AG08396 (cell line): ENCODE data around the gene TKTL1.
"Not testable (repeated sequence)": the region's sequence is repeated elsewhere in the genome, so short reads cannot be mapped to it uniquely, and the experiment has no call there.

Experiments used
- DNase-seq: peaks from one replicate; pipeline ENCODE4 v3.0.0; 2012; ENCODE audit warnings: low spot score, mixed read lengths

TKTL1 gene

DNA sequence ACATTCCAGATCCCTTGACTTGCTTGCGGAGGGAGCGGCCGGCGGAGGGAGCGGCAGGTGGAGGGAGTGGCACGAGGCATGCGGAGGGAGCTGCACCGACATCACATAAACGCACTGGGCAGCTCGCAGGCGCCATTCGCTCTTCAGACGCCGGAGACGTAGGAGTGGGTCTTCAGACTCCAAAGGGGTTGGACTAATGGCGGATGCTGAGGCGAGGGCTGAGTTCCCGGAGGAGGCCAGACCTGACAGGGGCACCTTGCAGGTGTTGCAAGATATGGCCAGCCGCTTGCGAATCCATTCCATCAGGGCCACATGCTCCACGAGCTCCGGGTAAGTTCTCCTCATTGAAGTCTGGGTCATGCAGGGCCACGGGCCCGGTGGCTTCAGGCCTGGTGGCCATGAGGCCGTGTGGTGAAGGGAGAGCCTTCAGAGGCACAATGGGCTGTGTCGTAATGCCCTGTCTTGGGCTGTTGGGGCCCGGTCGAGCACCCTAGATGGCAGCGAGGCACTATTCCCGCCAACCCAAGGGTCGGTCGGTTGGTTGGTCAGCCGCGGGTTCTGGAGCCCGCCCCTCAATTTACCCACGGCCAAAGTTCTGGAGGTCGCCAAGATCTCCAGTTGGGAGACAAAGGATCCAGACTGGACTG, at the start of gene TKTL1:
Gene TKTL1 (plus strand): TSS at position 132 of the 647 bp plus-strand sequence. CDS start 65 bp downstream, at position 197.
- no peak for DNase-seq

- DNase-seq, result not testable (repeated sequence)
These were observed 48.1 kb upstream of the TKTL1 start for GRCh38 chrX:154247377-154248045.

DNA sequence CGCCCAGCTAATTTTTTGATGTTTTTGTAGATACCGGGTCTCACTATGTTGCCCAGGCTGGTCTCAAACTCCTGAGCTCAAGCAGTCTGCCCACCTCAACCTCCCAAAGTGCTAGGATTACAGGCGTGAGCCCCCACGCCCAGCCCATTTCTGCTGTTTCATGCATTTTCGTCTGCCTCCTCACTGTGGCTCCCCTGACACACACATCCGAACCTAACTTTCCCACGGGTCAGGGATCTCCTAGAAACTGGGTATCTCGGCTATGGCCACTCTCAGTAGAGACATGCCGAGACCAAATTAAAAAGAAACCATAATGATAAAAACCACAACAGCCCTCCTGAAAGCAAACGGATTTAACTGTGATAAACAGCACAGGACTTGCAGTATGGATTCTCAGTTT, 47.5 kb upstream of the TKTL1 start:
- not testable (repeated sequence) for DNase-seq

GRCh38 chrX:154257282-154257681, 38.3 kb upstream of the TKTL1 start, which contains the start of gene OPN1MW3:
Gene OPN1MW3, plus strand, starts transcription at chrX:154257582. Its CDS starts 38 bp downstream, at chrX:154257620.
- DNase-seq, result not testable (repeated sequence)

DNA sequence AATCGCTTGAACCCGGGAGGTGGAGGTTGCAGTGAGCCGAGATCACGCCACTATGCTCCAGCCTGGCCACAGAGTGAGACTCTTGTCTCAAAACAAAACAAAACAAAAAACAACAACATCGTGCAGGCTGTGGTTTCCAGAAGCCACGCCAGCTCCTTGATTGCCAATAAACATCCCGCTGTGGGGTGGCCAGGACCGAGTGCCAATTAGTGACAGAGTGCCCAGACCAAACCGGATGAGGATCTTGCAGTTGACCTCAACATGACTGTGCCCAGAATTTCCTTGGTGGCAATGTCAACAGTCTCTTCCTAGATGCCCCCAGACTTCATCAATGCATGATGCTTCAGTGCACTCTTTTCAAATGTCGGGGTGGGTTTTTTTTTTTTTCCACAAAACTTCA, 36.9 kb upstream of the TKTL1 start:
- not testable (repeated sequence) for DNase-seq

GRCh38 chrX:154263072-154263471, 32.5 kb upstream of the TKTL1 start:
- DNase-seq, result not testable (repeated sequence)

- DNase-seq, result not testable (repeated sequence)
These were observed 26.4 kb upstream of the TKTL1 start for GRCh38 chrX:154269245-154269644.

- not testable (repeated sequence) for DNase-seq
These were observed 10.9 kb upstream of the TKTL1 start for GRCh38 chrX:154284489-154285338.

DNA sequence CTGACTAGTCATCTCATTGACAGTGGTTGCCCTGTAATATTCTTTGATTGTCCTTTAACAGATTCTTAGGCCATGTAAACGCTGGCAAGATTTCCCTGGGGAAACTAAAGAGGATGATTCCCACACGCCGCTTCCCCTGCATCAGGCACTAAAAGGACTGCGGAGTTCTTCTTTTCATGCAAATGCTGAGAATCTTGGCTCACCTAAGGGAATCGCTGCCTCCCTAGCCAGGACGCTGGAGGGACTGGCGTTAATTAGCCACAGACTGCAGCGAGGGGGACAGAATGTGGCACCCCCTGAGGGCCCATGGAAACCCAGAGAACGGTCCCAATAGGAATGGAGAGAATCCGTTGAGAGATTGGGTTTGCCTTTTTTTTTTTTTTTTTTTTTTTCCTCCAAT, 9.2 kb upstream of the TKTL1 start:
- not testable (repeated sequence) for DNase-seq

- no peak for DNase-seq
These were observed 612 bp upstream of the TKTL1 start, which contains the start of gene TEX28 for GRCh38 chrX:154294791-154295574. Gene TEX28, minus strand, starts transcription at chrX:154295124. Its CDS starts 3,007 bp downstream, at chrX:154292117.

- DNase-seq, result no peak
These were observed 1.1 kb downstream of the TKTL1 start for GRCh38 chrX:154296731-154297130.

- no peak for DNase-seq
These were observed 2.7 kb downstream of the TKTL1 start for GRCh38 chrX:154298312-154298711.

GRCh38 chrX:154300816-154301215, 5.2 kb downstream of the TKTL1 start:
- no peak for DNase-seq

DNA sequence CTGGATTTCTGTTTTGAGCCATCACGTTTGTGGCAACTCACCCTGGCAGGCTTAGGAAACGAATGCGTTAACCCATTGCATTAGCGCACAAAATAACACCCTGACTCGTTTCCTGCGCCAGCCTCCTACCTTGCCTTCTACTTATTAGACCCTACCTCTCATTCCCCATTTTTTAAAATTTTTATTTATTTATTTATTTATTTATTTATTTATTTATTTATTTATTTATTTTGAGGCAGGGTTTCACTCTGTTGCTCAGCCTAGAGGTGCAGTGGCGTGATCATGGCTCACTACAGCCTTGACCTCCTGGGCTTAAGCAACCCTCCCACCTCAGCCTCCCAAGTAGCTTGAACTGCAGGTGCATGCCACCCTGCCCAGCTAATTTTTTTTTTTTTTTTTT, 7.4 kb downstream of the TKTL1 start:
- not testable (repeated sequence) for DNase-seq

DNA sequence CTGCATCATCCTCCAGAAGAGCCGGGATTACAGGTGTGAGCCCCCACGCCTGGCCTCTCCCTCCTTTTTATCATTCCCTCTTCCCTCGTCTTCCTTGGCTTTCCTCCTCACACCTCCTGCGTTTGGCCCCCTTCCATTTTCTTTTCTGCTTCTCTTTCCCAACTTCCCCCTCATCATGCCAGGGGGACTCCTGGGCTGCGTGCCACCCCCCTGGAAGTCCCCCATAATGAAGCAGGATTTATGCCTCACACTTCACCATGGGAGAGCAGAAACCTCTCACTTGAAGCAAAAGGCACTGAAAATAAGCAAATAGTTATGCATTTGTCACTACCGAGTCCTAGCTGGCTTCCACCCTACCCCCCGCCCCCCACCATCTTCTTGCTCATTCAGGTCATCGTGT, 7.9 kb downstream of the TKTL1 start:
- no peak for DNase-seq

DNA sequence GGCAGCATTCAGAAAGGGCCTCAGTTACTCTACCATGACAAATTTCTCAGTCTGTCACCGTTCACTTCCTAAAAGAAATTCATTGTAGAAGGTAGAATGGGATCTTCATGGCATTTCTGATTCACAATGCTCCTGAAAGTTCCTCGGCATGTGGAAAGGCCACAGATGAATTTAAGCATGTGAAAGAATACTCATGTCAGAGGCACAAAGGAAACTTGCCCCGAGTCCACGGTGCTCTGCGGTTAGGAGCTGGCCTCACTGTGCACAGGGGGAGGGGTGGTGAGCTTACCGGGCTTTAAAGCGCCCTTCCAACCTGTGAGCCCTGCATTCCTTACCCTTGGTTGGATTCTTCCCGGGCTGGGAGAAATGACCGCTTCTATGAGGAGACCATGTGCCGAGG, 9.3 kb downstream of the TKTL1 start:
- DNase-seq, result no peak

DNA sequence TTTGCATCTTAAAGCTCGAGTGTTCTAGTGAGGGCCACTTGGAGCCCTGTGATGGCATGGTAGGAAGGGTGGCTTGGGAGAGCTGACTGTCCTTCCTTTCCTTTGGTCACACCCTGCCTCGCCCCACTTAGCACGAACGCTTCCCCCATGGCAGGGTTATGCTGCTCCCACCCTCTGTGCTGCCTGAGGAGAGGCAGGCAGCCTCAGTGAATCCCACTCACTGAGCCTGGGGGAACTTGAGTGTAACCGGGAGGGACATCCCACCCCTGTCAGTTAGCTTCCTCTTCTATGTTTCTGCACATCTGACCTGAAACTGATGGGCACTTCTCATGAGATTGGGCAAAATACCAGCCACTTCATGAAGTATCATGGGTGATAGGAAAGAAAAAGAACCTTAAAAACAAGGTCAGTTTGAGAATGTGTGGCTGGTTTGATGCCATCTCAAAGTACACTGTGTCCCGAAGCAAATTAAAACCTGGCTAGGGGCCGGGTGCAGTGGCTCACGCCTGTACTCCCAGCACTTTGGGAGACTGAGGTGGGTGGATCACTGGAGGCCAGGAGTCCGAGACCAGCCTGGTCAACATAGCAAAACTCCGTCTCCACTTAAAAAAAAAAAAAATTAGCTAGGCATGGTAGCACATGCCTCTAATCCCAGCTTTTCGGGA, 10.1 kb downstream of the TKTL1 start:
- DNase-seq, result no peak

GRCh38 chrX:154307202-154307601, 11.6 kb downstream of the TKTL1 start:
- DNase-seq, result no peak

- peak; percentile 35 for DNase-seq
These were observed 12.7 kb downstream of the TKTL1 start for GRCh38 chrX:154308108-154308946.
